GM18508 (cell line): ENCODE results near the gene GTF3C4.
"Not testable (repeated sequence)": the region's sequence is repeated elsewhere in the genome, so short reads cannot be mapped to it uniquely, and the experiment has no call there.

Experiments
- ATAC-seq: cut with Tn5 transposase; IDR thresholded peaks from one replicate; pipeline ENCODE4 v1.9.1; 2021; ENCODE audit warnings: moderate number of reproducible peaks; ENCODE audit not compliant: insufficient read depth, unreplicated experiment

The GTF3C4 gene

GRCh38 chr9:132694144-132694543, 23.9 kb downstream of the GTF3C4 start:
- no peak for ATAC-seq

- ATAC-seq: no peak
These were observed 27.0 kb downstream of the GTF3C4 start for GRCh38 chr9:132697230-132697629.

GRCh38 chr9:132698989-132699388, 28.7 kb downstream of the GTF3C4 start:
- no peak for ATAC-seq

GRCh38 chr9:132699956-132700355, 29.7 kb downstream of the GTF3C4 start:
- no peak for ATAC-seq

- ATAC-seq: no peak
These were observed 32.0 kb downstream of the GTF3C4 start for GRCh38 chr9:132702254-132702653.

GRCh38 chr9:132703336-132703735, 33.1 kb downstream of the GTF3C4 start:
- ATAC-seq: no peak

- no peak for ATAC-seq
These were observed 38.0 kb downstream of the GTF3C4 start for GRCh38 chr9:132708239-132708638.

GRCh38 chr9:132708769-132709430, 38.6 kb downstream of the GTF3C4 start:
- ATAC-seq: no peak

- no peak for ATAC-seq
These were observed 40.1 kb downstream of the GTF3C4 start for GRCh38 chr9:132710333-132710732.

GRCh38 chr9:132711152-132711551, 40.9 kb downstream of the GTF3C4 start:
- ATAC-seq: not testable (repeated sequence)

GRCh38 chr9:132711846-132712245, 41.6 kb downstream of the GTF3C4 start:
- ATAC-seq: no peak

GRCh38 chr9:132712753-132713152, 42.5 kb downstream of the GTF3C4 start:
- ATAC-seq: no peak

GRCh38 chr9:132716007-132716406, 45.7 kb downstream of the GTF3C4 start:
- no peak for ATAC-seq

GRCh38 chr9:132717326-132717945, 47.2 kb downstream of the GTF3C4 start:
- ATAC-seq: no peak

- not testable (repeated sequence) for ATAC-seq
These were observed 48.2 kb downstream of the GTF3C4 start for GRCh38 chr9:132718381-132718928.

GRCh38 chr9:132721661-132722060, 51.4 kb downstream of the GTF3C4 start:
- ATAC-seq: no peak

- ATAC-seq: no peak
These were observed 52.4 kb downstream of the GTF3C4 start for GRCh38 chr9:132722564-132723065.

- ATAC-seq: no peak
These were observed 53.5 kb downstream of the GTF3C4 start for GRCh38 chr9:132723809-132724208.

GRCh38 chr9:132725306-132725705, 55.0 kb downstream of the GTF3C4 start:
- no peak for ATAC-seq

- ATAC-seq: no peak
These were observed 56.4 kb downstream of the GTF3C4 start for GRCh38 chr9:132726576-132727130.

GRCh38 chr9:132728071-132728470, 57.8 kb downstream of the GTF3C4 start:
- no peak for ATAC-seq
